Measurements from ENCODE around the gene DNAJC1. TPM values are rescaled to one million over a fixed set of nuclear protein-coding genes. Genes with fewer than 3 reads are reported as not detected.
"Not testable (repeated sequence)": the region's sequence is repeated elsewhere in the genome, so short reads cannot be mapped to it uniquely, and the experiment has no call there.

DNAJC1 gene
- total RNA-seq, 1 experiment from 2014 or later, result 51.6 TPM

DNA sequence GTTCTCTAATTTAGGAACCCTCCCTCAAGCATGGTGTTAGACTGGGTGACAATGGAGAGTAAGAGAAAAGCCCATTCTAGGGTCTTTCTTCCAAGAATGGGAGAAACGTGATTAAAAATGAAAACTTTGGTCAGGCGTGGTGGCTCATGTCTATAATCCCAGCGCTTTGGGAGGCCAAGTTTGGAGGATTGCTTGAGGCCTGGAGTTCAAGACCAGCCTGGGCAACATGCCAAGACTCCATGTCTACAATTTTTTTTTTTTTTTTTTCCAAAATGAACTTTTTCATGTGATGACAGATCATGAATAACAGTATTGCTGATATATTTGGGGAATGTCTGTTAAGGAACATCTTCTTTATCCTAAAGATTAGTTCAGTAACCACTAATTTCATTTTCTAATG lies 274.9 kb downstream of the DNAJC1 start:
- DNase-seq (ENCODE audit: low read depth), result no peak
- in situ Hi-C loops (cut with HindIII; ENCODE audit: low pct_unique_long_range_greater_than_20kb, low sequenced_read_pairs), result no loop called here

GRCh38 chr10:21727452-21728168 lies 275.9 kb downstream of the DNAJC1 start:
- no peak for DNase-seq (ENCODE audit: low read depth)
- in situ Hi-C loops (cut with HindIII; ENCODE audit: low pct_unique_long_range_greater_than_20kb, low sequenced_read_pairs), result no loop called here

- peak; percentile 32 for DNase-seq (ENCODE audit: low read depth)
- in situ Hi-C loops (cut with HindIII; ENCODE audit: low pct_unique_long_range_greater_than_20kb, low sequenced_read_pairs), result no loop called here
Observed at GRCh38 chr10:21726601-21727225, 276.8 kb downstream of the DNAJC1 start.

GRCh38 chr10:21724687-21725367 lies 278.7 kb downstream of the DNAJC1 start:
- peak; percentile 98 for DNase-seq (ENCODE audit: low read depth)
- in situ Hi-C loops (cut with HindIII; ENCODE audit: low pct_unique_long_range_greater_than_20kb, low sequenced_read_pairs), result no loop called here

GRCh38 chr10:21724020-21724589 lies 279.4 kb downstream of the DNAJC1 start:
- in situ Hi-C loops (cut with HindIII; ENCODE audit: low pct_unique_long_range_greater_than_20kb, low sequenced_read_pairs), result no loop called here
- DNase-seq (ENCODE audit: low read depth), result no peak

- in situ Hi-C loops (cut with HindIII; ENCODE audit: low pct_unique_long_range_greater_than_20kb, low sequenced_read_pairs), result no loop called here
- DNase-seq (ENCODE audit: low read depth), result no peak
Observed at GRCh38 chr10:21722209-21722608, 281.3 kb downstream of the DNAJC1 start.

GRCh38 chr10:21721000-21721665 lies 282.4 kb downstream of the DNAJC1 start:
- in situ Hi-C loops (cut with HindIII; ENCODE audit: low pct_unique_long_range_greater_than_20kb, low sequenced_read_pairs), result no loop called here
- DNase-seq (ENCODE audit: low read depth), result no peak

DNA sequence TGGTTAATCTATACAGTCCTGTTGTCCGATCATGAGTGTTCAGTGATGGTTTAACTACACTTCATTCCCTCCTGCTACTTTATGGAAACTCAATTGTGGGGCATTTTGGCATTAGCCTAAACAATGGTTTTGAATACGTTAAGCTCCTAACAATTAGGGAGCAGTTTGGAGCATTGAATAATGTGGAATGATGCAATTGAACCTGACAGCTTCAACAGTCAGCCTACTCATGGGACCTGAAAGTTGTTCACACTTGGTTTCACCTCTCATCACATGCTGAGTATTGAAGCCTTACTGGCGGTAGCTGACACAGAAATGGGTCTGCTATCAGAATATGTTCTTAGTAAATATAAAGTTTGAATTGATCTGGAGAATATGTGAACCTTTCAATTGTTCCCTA lies 283.4 kb downstream of the DNAJC1 start:
- in situ Hi-C loops (cut with HindIII; ENCODE audit: low pct_unique_long_range_greater_than_20kb, low sequenced_read_pairs), result no loop called here
- peak; percentile 14 for DNase-seq (ENCODE audit: low read depth)

- no peak for DNase-seq (ENCODE audit: low read depth)
- in situ Hi-C loops (cut with HindIII; ENCODE audit: low pct_unique_long_range_greater_than_20kb, low sequenced_read_pairs), result no loop called here
Observed at GRCh38 chr10:21719502-21719901, 284.0 kb downstream of the DNAJC1 start.

- in situ Hi-C loops (cut with HindIII; ENCODE audit: low pct_unique_long_range_greater_than_20kb, low sequenced_read_pairs); DNase-seq (ENCODE audit: low read depth): not testable (repeated sequence)
Observed at GRCh38 chr10:21717437-21718054, 286.0 kb downstream of the DNAJC1 start.

GRCh38 chr10:21715531-21716195 lies 287.9 kb downstream of the DNAJC1 start:
- peak; percentile 44 for DNase-seq (ENCODE audit: low read depth)
- in situ Hi-C loops (cut with HindIII; ENCODE audit: low pct_unique_long_range_greater_than_20kb, low sequenced_read_pairs), result no loop called here

- in situ Hi-C loops (cut with HindIII; ENCODE audit: low pct_unique_long_range_greater_than_20kb, low sequenced_read_pairs), result no loop called here
- no peak for DNase-seq (ENCODE audit: low read depth)
Observed at GRCh38 chr10:21712975-21713374, 290.6 kb downstream of the DNAJC1 start.

DNA sequence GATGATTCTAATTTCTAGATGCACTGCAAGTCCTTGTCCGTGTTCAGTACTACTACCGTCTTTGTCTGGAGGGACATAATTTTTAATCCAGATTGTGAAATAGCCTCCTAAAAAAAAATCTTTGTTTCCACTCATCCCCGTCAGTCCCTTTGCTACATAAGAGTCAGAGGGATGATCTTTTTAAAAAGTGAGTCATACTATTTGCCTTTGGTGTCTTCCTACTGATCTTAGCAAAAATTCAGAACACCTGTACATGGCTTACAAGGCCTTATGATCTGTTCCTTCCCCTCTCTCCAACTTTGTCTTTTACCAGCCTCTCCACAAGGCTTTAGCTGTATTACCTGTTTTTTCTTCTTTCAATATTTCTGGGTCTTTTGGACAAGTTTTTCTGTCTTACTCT lies 296.0 kb downstream of the DNAJC1 start:
- DNase-seq (ENCODE audit: low read depth), result no peak
- in situ Hi-C loops (cut with HindIII; ENCODE audit: low pct_unique_long_range_greater_than_20kb, low sequenced_read_pairs), result no loop called here

Other genes starting within 250 kb of the DNAJC1 start
- not detected in 2 replicates for gene EBLN1, start 214.3 kb upstream of the DNAJC1 start, total RNA-seq (2014; rRNA removed; shearing (Covaris generic); ENCODE audit: low replicate concordance)